Mesenteric fat pad (tissue), 1 donor: ENCODE data around the gene DNAJC5. TPM values are rescaled to one million over a fixed set of nuclear protein-coding genes. Genes with fewer than 3 reads are reported as not detected.
"Not testable (repeated sequence)": the region's sequence is repeated elsewhere in the genome, so short reads cannot be mapped to it uniquely, and the experiment has no call there.

Source experiments
- DNase-seq: peaks from one replicate; pipeline ENCODE4 v3.0.0-alpha.2; 2020; ENCODE audit warnings: low spot score
- total RNA-seq: library from RNA; stranded (reverse); fragmentation: NEBNext Ultra II Directional; extraction: Animal tissue kit (Norgen Biotek cat#: 25700); gene quantifications from one replicate; pipeline ENCODE4 v1.2.1, GENCODE V29; 2021
- donor health status: DM: yes; HTN: yes; CAD: no.

DNAJC5 gene
- total RNA-seq, 1 donor from 2014 or later, result 50.5 TPM

DNA sequence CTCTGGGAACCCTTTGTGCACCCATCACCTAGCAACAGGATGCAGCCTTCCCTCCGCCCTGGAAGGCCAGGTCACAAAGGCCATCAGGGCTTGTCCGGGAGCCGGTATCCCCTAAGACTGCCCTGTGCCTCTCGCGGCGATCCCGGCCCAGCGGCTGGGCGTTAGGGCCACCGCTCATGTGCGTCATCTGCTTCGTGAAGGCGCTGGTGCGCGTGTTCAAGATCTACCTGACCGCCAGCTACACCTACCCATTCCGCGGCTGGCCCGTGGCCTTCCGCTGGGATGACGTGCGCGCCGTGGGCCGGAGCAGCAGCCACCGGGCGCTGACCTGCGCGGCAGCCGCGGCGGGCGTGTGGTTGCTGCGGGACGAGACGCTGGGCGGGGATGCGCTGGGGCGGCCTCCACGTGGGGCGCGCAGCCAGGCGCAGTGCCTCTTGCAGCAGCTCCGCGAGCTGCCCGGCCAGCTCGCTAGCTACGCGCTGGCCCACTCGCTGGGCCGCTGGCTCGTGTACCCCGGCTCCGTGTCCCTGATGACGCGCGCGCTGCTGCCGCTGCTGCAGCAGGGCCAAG, 33.5 kb upstream of the DNAJC5 start, which contains the start of gene ABHD16B:
TSS of gene ABHD16B (plus strand) at position 134 of the 570 bp plus-strand sequence. CDS start at position 177, 43 bp downstream.
- no peak for DNase-seq

DNA sequence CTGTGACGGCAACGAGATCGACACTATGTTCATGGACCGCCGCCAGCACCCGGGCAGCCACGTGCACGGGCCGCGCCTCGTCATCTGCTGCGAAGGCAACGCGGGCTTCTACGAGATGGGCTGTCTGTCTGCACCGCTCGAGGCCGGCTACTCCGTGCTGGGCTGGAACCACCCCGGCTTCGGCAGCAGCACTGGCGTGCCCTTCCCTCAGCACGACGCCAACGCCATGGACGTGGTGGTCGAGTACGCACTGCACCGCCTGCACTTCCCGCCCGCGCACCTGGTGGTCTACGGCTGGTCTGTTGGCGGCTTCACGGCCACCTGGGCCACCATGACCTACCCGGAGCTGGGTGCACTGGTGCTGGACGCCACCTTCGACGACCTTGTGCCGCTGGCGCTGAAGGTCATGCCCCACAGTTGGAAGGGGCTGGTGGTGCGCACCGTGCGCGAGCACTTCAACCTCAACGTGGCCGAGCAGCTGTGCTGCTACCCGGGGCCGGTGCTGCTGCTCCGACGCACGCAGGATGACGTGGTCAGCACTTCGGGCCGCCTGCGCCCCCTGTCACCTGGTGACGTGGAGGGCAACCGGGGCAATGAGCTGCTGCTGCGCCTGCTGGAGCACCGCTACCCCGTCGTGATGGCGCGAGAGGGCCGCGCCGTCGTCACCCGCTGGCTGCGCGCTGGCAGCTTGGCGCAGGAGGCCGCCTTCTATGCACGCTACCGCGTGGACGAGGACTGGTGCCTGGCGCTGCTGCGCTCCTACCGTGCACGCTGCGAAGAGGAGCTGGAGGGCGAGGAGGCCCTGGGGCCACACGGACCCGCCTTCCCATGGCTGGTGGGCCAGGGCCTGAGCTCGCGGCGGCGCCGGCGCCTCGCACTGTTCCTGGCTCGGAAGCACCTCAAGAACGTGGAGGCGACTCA, 32.7 kb upstream of the DNAJC5 start:
- DNase-seq, result no peak

DNA sequence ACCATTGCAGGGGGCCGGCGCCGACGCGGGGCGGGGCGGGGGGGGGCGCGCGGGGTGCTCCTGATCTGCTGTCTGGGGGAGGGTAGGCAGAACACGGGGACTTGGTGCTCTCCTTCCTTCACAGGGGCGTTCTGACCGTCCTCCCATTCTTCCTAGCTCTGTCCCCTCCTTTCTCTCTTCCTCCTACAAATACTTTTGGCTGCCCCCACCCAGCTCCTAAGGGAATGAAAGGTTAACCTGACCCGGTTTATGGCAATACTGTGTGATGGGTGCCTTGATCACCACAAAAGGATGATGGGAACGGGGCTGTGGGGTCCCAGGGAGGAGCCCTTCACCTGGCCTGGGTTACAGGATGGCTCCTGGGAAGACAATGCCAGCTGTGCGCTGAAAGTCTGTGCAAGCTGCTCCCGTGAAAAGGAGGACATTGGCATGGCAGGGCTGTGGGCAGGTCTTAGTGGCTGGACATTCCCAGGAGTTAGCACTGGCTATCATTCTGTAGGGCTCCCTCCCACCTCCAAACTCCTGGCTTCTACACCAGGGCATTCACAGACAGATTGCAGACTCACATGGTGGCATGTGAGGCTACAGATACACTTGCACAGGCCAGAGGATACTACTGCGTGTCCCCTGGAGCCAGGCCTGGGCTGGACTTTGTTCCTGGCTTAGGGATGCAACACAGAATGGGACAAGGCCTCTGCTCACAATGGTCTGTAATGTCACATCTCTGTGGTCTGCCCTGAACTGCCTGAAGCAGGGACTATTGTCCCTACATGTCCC, 31.7 kb upstream of the DNAJC5 start:
- no peak for DNase-seq

DNA sequence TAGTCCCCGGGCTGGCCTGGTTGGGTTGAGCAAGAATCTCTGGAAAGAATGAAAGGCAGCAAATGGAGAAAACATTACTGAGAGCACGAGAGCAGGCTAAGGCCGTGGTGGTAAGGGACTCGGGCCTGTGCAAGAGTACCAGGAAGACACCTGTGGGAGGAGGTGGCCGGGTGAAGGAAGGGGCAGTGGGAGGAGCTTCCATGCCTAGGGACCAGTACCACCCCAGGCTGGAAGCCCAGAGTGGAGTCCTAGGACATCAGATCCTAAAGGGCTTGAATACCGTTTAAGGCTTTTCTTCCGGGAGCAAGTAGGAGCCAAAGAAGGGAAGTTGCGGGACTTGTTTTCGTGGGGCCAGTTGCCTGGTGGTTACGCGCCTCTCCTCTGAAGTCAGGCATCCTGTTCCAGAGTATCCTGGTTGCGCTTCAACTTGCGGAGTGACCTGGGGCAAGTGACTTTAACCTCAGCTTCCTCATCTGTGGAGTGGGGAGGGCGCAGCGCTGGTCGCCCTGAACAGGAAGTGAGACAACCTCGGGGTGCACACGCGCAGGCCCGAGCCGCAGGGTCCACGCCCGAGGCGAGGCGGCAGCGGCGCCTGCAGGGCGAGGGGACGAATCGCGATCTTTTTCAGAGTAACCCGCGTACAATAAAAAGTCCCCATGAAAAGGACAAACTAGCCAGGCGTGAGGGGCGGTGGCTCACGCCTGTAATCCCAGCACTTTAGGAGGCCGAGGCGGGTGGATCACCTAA, 31.0 kb upstream of the DNAJC5 start:
- peak; percentile 94 for DNase-seq

DNA sequence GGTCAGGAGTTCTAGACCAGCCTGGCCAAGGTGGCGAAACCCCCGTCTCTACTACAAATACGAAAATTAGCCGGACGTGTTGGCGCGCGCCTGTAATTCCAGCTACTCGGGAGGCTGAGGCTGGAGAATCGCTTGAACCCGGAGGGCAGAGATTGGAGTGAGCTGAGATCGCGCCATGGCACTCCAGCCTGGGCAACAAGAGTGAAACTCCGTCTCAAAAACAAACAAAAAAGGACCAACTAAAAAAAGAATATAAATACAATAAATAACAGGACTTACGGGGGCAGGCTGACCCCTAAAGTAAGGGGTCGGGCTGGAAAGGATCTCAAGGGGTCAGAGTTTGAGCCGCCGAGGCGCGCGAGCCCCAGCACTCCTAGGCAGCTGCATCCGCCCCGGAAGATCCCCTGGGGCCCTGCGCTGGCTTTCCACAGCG, 30.4 kb upstream of the DNAJC5 start:
- DNase-seq, result no peak

DNA sequence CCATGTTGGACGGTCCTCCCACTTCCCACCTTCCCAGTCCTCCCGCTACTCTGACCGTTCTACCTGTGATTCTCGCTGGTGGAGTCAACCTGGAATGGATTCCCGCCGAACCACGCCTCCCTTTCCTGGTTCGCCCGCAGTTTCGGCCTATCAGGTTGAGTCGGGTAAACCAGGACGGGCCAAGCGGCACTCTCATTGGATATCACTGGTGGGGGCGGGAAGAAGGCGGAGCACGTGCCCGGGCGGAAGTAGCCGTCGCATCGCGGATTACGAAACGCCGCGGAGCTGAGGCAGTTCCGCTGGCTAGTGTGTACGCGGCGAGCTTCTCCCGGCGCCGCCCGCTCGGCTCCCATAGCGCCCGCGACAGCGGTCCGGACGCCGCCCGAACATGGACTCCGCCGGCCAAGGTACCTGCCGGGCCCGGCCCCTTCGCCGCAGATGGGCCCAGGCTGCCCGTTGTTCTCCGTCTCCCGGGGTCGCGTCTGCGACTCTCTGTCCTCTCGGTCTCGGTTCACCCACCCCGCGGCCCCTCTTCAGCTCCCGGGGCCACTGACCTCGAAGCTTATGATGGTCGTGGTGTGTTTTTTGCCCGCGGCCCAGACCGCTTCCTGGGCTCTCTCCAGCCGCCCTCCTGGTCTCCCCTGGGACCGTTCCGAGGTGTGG, 29.8 kb upstream of the DNAJC5 start, which contains the start of gene TPD52L2:
TSS of gene TPD52L2 (plus strand) at position 293 of the 663 bp plus-strand sequence. CDS start at position 389, 96 bp downstream.
- peak; percentile 99 for DNase-seq

DNA sequence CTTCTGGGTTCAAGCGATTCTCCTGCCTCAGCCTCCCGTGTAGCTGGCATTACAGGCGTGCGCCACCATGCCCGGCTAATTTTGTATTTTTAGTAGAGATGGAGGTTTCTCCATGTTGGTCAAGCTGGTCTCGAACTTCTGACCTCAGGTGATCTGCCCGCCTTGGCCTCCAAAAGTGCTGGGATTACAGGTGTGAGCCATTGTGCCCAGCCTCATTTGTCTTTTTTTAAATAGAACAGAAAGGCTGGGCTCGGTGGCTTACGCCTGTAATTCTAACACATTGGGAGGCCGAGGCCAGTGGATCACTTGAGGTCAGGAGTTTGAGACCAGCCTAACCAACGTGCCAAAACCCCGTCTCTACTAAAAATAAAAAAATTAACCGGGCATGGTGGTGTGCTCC, 27.9 kb upstream of the DNAJC5 start:
- DNase-seq, result not testable (repeated sequence)

DNA sequence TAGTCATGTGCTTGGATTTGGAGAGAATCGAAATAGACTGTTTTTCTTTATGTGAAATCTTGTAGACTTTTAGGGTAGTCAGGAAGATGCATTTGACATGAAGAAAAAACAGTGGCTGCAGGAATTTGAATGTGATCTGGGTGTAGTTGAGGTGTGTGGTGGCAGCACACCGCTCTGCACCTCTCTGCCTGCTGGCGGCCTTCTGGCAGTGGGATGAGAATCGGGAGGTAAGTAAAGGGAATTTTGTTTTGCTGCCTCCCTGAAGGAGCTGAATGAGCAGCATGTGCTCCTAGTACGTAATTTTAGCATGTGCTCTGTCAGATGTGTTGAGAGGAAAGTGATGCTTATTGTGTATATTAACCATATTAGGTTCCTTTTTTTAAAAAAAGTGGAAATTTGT, 26.7 kb upstream of the DNAJC5 start:
- DNase-seq, result no peak

DNA sequence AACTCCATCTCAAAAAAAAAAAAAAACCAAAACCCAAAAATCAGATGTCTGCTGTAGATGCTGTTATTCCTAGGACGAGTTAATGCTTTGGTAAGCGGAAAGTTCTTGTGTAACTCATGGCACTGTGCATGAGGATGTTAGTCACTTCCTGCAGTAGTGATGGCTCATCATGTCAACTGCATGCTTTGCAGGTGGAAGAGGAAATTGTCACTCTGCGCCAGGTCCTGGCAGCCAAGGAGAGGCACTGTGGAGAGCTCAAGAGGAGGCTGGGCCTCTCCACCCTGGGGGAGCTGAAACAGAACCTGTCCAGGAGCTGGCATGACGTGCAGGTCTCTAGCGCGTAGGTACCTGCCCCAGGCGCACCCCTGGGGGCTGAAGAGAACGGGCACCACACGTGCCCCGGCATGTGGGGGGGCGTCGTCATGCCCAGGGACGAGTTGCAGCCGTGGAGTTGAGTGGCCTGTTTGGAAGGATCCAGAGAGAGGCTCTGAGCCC, 21.4 kb upstream of the DNAJC5 start:
- DNase-seq, result no peak

DNA sequence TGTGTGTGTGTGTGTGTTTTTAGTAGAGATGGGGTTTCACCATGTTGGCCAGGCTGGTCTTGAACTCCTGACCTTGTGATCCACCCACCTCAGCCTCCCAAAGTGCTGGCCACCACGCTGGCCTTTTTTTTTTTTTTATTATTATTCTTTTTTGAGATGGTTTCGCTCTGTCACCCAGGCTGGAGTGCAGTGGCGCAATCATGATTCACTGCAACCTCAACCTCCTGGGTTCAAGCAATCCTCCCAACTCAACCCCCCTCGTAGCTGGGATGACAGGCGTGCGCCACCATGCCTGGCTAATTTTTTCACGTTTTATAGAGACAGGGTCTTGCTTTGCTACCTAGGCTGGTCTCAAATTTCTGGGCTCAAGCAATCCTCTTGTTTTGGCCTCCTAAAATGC, 20.7 kb upstream of the DNAJC5 start:
- DNase-seq, result not testable (repeated sequence)

DNA sequence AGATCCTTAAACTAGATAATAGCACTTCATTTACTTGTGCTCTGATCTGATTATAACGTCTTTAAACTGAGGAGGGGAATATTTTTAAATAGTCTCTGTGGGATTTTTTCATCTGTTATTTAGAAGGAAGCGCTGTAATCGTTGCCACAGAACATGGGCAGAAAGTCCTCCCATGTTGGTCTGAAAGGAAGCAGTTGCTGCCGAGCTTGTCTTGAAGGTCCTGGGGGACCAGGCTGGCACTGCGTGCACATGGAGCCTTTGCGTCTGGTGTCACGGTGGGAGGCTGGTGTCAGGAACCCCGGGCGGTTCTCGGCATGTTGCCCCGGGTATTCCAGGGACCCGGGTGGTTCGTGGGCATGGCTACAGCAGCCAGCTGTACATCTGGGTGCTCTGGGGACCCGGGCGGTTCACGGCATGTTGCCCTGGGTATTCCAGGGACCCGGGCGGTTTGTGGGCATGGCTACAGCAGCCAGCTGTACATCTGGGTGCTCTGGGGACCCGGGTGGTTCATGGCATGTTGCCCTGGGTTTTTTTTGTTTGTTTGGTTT, 18.4 kb upstream of the DNAJC5 start:
- no peak for DNase-seq

DNA sequence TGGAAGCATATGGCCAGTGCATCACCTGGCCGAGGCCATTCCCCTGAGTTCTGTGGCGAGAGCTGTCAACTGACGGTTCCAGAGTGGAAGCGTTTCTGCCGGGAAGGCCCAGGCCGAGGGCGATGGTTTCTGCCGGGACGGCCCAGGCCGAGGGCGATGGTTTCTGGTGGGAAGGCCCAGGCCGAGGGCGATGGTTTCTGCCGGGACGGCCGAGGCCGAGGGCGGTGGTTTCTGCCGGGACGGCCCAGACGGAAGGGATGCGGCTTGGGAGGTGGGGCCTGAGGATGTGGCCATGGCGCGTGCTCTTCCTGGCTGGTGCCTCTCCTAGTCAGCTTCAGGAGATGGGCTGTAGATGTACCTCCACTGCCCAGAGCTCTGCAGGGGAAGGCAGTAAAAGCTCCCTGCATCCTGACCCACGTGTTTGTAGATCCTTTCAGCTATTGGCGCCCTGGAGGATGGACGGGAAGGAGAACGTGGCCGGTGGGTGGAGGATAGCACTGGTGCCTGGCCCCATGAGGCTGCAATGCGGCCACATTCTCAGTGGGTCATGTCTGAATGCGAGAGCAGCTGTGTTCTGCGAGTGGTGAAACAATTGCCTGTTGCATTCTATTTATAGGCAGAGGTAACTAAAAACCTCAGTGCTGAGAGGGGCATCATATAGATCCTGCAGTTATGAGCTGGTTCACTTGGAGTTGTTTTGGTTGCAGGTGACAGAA, 17.0 kb upstream of the DNAJC5 start:
- no peak for DNase-seq

DNA sequence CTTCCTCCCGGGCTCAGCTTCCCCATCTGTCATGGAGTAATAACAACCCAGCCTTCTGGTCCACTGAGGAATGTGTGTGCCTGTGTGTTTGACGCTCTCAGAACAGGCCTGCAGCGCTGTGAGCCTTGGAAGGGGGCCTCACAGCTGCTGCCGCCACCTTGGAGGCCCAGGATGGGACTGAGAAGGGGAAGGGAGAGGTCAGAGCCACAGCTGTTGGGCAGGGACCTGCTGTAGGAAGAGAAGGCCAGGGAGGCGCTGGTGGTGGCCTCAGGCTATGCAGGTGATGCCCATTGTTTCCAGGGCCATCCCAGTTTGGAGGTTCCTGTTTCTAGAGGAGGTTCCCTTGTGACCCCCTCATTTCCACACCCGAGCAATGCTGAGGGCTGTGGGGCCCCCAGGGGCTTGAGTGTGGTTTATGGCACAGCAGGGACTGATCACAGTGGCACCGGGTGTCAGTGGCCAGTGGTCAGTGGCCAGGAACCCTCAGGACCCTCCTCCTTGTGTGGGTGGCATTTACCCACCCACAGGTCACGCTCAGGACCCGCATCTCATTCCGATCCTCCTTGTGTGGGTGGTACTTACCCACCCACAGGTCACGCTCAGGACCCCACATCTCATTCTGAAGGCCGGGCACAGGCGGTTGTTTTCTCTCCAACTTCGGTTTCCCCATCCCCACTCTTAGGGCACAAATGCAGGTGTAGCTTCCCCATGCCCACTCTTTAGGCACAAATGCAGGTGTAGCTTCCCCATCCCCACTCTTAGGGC, 15.8 kb upstream of the DNAJC5 start:
- no peak for DNase-seq

DNA sequence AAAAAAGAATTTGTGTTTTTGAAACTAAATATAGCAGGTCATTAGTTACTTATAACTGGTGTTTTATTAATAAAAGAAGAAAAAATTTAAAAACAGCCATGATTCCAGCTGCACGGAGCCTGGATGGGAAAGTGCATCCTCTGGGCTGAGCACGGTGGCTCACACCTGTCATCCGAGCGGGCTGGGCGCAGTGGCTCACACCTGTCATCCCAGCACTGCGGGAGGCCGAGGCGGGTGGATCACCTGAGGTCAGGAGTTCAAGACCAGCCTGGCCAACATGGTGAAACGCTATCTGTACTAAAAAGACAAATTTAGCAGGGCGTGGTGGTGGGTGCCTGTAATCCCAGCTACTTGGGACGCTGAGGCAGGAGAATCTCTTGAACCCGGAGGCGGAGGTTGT, 14.0 kb upstream of the DNAJC5 start:
- not testable (repeated sequence) for DNase-seq

DNA sequence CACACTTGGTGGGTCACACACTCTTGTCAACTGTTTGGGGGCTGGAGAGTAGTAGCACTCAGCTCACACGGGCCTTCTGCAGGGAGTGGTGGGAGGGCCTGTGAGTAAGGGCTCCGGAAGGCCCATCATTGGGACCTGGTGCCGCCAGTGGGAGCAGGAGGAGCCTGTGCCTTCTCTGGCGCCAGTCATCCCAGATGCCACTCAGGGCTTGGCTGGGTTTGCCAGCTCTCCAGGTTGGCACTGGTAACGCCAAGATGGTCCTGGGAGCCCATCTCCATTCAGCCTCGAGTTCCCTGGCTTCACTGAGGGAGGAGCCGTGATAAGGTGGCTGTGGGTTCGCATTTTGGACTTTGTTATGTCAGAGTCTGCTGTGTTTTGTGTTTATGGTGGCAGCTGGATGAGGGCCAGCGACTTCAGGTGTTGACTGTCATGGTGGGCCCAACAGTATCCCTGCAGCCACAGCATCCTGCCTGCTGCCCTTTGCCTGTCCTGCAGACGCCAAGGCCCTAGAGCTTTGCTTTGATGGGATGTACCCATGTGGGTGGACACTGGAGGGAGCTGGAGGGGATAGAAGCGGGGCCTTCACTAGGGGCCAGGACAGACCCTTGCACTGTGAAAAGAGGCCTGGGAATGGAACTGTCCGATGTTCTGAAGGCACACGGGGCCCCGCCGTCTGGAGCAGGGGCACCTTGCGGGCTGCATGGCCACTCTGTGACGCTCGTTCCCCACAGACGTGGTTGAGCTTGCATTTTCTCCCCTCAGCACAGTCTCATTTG, 13.3 kb upstream of the DNAJC5 start:
- DNase-seq, result no peak

DNA sequence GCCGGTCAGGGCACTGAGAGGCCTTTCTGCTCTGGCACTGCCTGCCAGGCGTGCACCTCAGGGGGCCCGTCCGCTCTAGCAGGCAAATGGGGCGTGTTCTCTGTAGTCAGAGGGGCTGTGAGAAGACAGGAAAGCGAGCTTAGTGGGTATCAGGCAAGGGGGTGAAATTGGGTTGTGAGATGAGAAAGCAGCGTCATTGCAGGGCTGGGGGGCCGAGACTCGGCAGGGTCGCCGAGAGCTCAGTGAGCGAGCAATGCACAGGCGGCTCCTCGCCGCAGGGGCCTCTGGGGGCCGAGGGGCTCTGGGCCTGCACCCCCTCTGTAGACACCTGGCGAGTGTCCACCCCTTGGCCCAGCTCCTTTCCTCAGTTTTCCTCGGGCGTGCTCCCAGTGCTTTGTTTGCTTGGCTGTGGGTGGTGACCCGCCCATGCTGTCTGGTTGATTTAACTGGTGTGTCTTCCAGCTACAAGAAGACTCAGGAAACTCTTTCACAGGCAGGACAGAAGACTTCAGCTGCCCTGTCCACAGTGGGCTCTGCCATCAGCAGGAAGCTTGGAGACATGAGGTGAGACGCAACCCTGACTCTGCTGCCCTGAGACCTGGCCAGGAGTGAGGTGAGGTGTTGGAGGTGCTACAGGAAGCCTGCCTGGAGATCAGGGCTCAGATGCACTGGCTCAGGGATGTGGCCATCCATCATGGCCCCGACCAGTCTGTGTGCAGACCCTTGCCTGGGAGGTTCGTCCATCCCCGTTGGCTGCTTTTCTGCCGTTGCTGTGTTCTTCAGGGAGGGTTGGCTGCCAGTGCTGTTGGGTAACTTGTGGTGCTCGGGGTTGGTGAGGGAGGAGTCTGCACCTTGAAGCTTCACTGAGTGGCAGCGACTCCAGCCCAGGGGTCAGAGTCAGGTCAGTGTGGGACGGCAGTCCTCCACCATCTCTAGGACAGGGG, 12.4 kb upstream of the DNAJC5 start:
- no peak for DNase-seq
